Cortex of kidney (tissue), 1 donor: ENCODE measurements around the gene ATG14.
"Not testable (repeated sequence)": the region's sequence is repeated elsewhere in the genome, so short reads cannot be mapped to it uniquely, and the experiment has no call there.

Experiments
- DNase-seq: peaks from one replicate; lab custom pipeline; 2025; lab: John Stamatoyannopoulos, UW

Gene ATG14

GRCh38 chr14:55386037-55386808, 25.4 kb downstream of the ATG14 start:
- no peak for DNase-seq

DNA sequence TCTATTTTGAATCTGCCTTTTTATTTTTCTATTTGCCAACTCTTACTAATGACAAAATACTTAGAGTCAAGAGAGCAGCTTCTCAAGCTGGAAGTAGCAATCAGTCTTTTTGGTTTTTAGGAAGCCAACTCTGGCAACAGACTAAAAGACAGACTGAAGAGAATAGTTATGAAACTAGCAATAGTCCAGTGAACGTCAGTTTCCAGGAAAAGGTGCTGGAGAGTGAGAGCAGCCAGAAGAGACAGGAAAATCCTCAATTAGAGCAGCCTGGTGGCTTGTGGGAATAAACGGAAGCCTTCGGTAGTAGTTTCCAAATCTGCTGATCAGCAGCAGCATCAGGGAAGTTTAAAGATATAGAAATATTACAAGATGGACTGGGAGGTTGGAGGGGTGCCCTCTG, 27.1 kb downstream of the ATG14 start:
- no peak for DNase-seq

GRCh38 chr14:55383541-55384140, 28.0 kb downstream of the ATG14 start:
- DNase-seq = no peak

DNA sequence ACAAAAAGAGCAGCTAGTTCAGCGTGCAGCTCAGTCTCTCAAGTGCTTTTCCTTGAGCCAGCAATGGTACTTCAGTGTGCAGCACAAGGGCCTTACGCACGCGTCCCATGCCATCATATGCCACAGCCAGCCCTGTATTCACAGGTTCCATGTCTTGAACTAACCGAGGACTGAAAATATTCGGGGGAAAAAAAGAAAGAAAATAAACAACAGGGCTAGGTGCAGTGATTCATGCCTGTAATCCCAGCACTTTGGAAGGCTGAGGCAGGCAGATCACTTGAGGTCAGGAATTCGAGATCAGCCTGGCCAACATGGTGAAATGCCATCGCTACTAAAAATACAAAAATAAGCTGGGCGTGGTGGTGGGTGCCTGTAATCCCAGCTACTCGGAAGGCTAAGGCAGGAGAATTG, 28.6 kb downstream of the ATG14 start:
- not testable (repeated sequence) for DNase-seq

DNA sequence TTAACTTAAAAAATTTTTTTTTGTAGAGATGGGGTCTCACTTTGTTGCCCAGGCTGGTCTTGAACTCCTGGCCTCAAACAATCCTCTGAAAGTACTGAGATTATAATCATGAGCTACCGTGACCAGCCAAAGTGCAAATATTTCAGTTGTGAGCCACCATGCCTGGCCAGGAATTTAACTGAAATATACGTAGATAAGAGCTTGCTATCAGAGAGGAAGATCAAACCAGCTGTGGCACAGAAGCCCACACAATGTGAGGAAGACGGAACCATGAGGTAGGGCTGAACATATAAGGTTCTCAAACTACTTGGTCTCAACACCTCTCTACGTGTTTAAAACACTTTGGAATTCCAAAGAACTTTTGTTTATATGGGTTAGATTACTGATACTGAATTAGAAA, 29.1 kb downstream of the ATG14 start:
- DNase-seq = no peak

- DNase-seq = no peak
Observed at GRCh38 chr14:55381561-55381960, 30.1 kb downstream of the ATG14 start.

DNA sequence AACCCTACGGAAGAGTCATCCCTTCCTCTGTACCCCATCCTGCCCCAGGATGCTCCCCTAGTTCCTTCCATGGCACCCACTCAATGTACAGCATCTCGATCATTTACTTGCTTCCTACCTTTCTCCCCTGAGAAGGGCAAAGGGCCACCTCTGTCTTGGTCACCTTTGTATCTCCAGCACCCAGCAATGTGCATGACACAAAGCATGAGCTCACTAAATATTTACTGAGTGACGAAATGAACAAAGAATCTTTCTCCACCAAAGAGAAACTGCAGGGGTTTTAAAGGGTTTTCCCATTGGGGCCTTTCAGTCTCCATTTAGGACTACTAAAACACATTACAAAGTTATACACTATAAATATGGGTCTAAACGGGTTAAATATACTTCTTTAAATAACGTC, 30.6 kb downstream of the ATG14 start:
- no peak for DNase-seq

DNA sequence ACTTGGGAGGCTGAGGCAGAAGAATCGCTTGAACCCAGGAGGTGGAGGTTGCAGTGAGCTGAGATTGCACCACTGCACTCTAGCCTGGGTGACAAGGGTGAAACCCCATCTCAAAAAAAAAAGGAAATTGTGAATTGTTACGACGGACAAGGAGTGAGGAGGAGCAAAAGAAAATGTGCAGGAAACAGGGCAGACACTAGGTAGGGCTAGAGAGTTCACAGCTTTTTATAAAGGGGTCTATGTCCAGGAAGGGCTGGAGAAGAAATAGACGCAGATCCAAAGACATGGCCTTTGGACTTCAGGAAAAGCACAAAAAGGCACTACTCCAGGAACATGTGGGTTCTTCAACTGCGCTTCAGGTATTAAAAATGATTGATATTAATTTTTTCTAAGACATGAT, 34.4 kb downstream of the ATG14 start:
- DNase-seq = no peak

GRCh38 chr14:55374771-55375170, 36.9 kb downstream of the ATG14 start:
- no peak for DNase-seq

- no peak for DNase-seq
Observed at GRCh38 chr14:55373784-55374705, 37.6 kb downstream of the ATG14 start.

GRCh38 chr14:55372825-55373224, 38.8 kb downstream of the ATG14 start:
- no peak for DNase-seq

DNA sequence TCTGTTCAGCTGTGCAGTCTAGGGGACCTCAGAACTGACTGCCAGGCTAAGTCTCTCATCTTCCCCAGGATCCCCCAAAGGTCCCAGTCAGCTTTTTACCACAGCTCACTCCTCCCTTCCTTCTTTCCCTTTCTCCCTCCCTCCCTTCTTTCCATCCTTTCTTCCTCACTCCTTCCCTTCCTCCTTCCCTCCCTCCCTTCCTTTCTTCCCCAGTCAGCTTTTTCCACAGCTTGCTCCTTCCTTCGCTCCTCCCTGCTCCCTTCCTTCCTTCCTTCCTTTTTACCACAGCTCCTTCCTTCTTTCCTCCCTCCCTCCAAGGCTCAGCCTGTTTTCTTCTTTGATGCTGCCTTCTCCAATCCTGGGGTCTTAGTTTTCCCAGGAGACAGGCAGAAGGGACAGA, 39.2 kb downstream of the ATG14 start:
- no peak for DNase-seq

DNA sequence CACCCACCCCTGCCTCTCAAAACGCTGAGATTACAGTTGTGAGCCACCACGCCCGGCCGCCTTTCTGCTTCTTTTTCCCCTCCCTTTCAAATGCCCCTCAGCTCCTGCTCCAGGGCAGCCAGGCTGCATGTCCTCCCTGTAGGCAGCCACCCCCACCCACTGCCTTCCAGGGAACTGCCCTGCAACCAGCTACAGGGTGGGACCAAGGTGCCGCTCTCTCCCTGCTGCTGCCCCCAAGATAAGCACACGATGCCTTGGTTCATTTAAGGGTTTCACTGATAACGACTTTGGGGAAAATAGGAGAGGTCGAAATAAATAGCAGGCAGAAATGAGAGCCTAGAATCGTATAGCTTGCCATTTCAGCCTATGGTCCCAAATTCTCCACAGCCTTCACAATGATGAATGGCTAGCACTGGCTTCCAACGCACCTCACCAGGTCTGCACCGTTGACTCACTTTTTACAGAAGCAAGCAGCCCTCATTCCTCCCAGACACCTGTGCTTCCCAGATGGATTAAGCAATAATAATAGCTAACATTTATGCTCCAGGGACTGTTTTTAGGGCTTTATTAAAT, 40.7 kb downstream of the ATG14 start:
- no peak for DNase-seq

DNA sequence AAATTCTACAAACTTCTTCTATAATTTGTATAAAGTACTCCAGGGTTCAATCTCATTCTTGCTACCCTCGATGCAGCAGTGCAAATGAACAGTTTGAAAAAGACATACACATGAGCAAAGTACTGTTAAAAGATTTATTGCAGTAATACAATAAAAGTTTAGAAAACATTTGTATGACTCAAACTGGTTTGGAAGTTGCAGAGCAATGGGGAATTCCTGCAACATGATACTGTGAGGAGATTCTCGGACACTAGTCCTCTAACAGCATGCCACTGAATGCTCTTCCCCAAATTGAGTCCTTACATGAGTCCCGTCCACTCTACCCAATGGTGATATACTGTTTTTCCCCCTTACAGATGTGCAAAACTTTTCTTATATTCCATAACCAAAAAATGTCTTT, 45.4 kb downstream of the ATG14 start:
- no peak for DNase-seq

GRCh38 chr14:55361190-55361589, 50.4 kb downstream of the ATG14 start:
- DNase-seq = no peak

DNA sequence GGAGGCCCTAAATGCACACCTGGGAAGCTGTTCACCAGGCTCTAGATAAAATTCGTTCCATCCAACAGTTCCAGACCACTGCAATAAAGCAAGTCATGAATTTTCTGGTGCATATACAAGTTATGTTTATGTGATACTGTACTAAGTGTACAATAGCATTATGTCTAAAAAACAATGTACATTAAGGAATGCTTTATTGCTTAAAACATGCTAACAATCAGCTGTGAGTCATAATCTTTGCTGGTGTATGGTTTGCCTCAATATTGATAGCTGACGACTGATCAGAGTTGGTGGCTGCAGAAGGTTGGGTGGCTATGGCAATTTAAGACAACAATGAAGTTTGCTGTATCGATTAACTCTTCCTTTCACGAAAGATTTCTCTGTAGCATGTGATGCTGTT, 52.3 kb downstream of the ATG14 start:
- no peak for DNase-seq

GRCh38 chr14:55356913-55357312, 54.7 kb downstream of the ATG14 start:
- no peak for DNase-seq

- no peak for DNase-seq
Observed at GRCh38 chr14:55355922-55356321, 55.7 kb downstream of the ATG14 start.

DNA sequence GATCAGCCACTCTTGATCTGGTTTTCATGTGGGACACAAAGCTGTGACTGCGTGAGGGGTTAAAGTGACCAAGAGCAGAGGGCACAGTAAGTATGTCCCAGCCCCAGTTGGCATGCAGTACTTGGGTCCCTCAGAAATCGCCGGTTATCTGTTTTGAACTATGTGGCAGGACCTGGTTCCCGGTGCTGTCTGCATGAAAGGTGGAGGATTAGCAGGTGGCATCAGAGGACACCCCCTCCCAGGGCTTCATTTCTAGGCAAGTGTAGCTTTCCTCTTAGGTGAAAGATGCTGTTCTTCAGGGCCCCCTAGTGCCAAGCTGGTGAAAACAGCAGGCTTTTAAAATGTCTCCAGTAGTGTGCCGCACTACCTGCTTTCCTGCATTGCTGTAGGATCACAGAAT, 57.1 kb downstream of the ATG14 start:
- no peak for DNase-seq

- DNase-seq = no peak
Observed at GRCh38 chr14:55353686-55354467, 57.8 kb downstream of the ATG14 start.

DNA sequence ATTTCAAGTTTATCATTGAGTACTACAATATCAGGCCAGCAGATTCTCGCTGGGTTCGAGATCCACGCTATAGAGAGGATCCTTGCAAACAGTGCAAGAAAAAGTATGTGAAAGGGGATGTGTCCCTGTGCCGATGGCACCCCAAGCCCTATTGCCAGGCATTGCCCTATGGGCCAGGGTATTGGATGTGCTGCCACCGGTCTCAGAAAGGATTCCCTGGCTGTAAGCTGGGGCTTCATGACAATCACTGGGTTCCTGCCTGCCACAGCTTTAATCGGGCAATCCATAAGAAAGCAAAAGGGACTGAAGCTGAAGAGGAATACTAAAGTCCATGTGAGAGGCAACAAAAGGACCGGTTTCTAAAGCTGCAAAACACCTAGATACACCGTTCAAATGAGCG, 59.4 kb downstream of the ATG14 start:
- DNase-seq = no peak

- DNase-seq = no peak
Observed at GRCh38 chr14:55351111-55351510, 60.5 kb downstream of the ATG14 start.
